WTC11 (cell line): Measurements from ENCODE around the gene IMP3.

Experiments
- ATF2 ChIP-seq: sonication (generic); formaldehyde crosslinking; IDR thresholded peaks from 2 replicates; pipeline ENCODE4 v1.8.1; 2022; ENCODE audit warnings: low read depth, missing genetic modification reagents, borderline replicate concordance
- CTCF ChIP-seq: fragments of 200-600 bp; IDR thresholded peaks from 2 replicates; pipeline ENCODE4 v1.8.0; 2022; ENCODE audit warnings: antibody characterized with exemption
- JUN ChIP-seq: sonication (generic); formaldehyde crosslinking; IDR thresholded peaks from 2 replicates; pipeline ENCODE4 v1.8.0; 2023; ENCODE audit warnings: mild to moderate bottlenecking, missing genetic modification reagents
- NFE2L1 ChIP-seq: sonication (generic); formaldehyde crosslinking; IDR thresholded peaks from 2 replicates; pipeline ENCODE4 v1.8.1; 2023; ENCODE audit warnings: missing genetic modification reagents
- ZNF263 ChIP-seq: sonication (generic); formaldehyde crosslinking; IDR thresholded peaks from 2 replicates; pipeline ENCODE4 v1.8.1; 2022; ENCODE audit warnings: low read depth, mild to moderate bottlenecking, moderate library complexity, missing genetic modification reagents

- TF ChIP-seq ZNF263 (CRISPR knock-in tag): no peak
- TF ChIP-seq CTCF: no peak
- no peak for TF ChIP-seq JUN (CRISPR knock-in tag)
- TF ChIP-seq NFE2L1 (CRISPR knock-in tag): no peak
- TF ChIP-seq ATF2 (CRISPR knock-in tag): no peak
Observed at GRCh38 chr15:75597667-75598341, 42.2 kb downstream of the IMP3 start.
